ENCODE data around the gene FCER2. TPM values are rescaled to one million over a fixed set of nuclear protein-coding genes. Genes with fewer than 3 reads are reported as not detected.

The FCER2 gene
- total and polyA plus RNA-seq, 7 donors = 0.06 to 0.54 (median 0.22) TPM; not detected in 3

- no peaks in the 10 kb centered on the region for H3K9me3 ChIP-seq
- TF ChIP-seq, protein P1, sequence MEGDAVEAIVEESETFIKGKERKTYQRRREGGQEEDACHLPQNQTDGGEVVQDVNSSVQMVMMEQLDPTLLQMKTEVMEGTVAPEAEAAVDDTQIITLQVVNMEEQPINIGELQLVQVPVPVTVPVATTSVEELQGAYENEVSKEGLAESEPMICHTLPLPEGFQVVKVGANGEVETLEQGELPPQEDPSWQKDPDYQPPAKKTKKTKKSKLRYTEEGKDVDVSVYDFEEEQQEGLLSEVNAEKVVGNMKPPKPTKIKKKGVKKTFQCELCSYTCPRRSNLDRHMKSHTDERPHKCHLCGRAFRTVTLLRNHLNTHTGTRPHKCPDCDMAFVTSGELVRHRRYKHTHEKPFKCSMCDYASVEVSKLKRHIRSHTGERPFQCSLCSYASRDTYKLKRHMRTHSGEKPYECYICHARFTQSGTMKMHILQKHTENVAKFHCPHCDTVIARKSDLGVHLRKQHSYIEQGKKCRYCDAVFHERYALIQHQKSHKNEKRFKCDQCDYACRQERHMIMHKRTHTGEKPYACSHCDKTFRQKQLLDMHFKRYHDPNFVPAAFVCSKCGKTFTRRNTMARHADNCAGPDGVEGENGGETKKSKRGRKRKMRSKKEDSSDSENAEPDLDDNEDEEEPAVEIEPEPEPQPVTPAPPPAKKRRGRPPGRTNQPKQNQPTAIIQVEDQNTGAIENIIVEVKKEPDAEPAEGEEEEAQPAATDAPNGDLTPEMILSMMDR (IDR thresholded peaks at IDR 0.05) = no peak
- WGBS, 3 donors = 50 to 56% (median 55%) methylated on average over 12 of the region's 12 CpGs
- ATAC-seq = no peak
- no peak for DNase-seq
- H3K4me1 ChIP-seq = no peaks in the 10 kb centered on the region
- H3K27ac ChIP-seq = no peak overlapping the region
- H3K27me3 ChIP-seq (ENCODE audit: insufficient read depth in 3 of 3, low read length in 2 of 3) = peaks cover 0 to 32% (median 10%) of the 10 kb centered on the region in 3 donors
- intact Hi-C loops (cut with DNase I) = no loop called here
- no peaks in the 10 kb centered on the region for H3K36me3 ChIP-seq (ENCODE audit: insufficient read depth in 1 of 2, low read depth in 1 of 2)
- H3K4me3 ChIP-seq = no peak overlapping the region
These were observed 63.0 kb downstream of the FCER2 start for GRCh38 chr19:7638802-7639465.

Other genes with a start within 250 kb of the FCER2 start
- 1 to 10 TPM; 1.1 to 1.4 (median 1.2) TPM for gene PEX11G, start 213.1 kb downstream of the FCER2 start, total RNA-seq
- gene PEX11G, start 213.1 kb downstream of the FCER2 start, polyA plus RNA-seq = 1 to 10 TPM; 1.0 to 1.1 (median 1.1) TPM
- 100 to 1,000 TPM in 1 of 4 donors, 10 to 100 TPM in 3; 80.4 to 109 (median 90.1) TPM for gene ZNF358, start 186.0 kb downstream of the FCER2 start, total RNA-seq
- 100 to 1,000 TPM in 1 of 3 donors, 10 to 100 TPM in 2; 38.1 to 110 (median 88.9) TPM for gene ZNF358, start 186.0 kb downstream of the FCER2 start, polyA plus RNA-seq
- 10 to 100 TPM; 15.4 to 23.8 (median 17.0) TPM for gene MCOLN1, start 179.5 kb downstream of the FCER2 start, total RNA-seq
- gene MCOLN1, start 179.5 kb downstream of the FCER2 start, polyA plus RNA-seq = 10 to 100 TPM; 15.9 to 28.6 (median 20.2) TPM
- 10 to 100 TPM; 53.3 to 72.8 (median 62.7) TPM for gene PNPLA6, start 166.4 kb downstream of the FCER2 start, total RNA-seq
- 10 to 100 TPM; 31.8 to 63.8 (median 34.6) TPM for gene PNPLA6, start 166.4 kb downstream of the FCER2 start, polyA plus RNA-seq
- gene CAMSAP3, start 106.3 kb downstream of the FCER2 start, total RNA-seq = under 1 TPM in 2 of 4 donors, not detected in 2; 0.14 to 0.15 TPM
- under 1 TPM in 2 of 3 donors, not detected in 1; 0.03 to 0.04 TPM for gene CAMSAP3, start 106.3 kb downstream of the FCER2 start, polyA plus RNA-seq
- gene XAB2, start 72.6 kb downstream of the FCER2 start, total RNA-seq = 10 to 100 TPM; 19.2 to 36.3 (median 26.6) TPM
- 10 to 100 TPM; 23.5 to 29.7 (median 24.1) TPM for gene XAB2, start 72.6 kb downstream of the FCER2 start, polyA plus RNA-seq
- gene PET100, start 72.3 kb downstream of the FCER2 start, total RNA-seq = 100 to 1,000 TPM in 2 of 4 donors, 10 to 100 TPM in 2; 88.9 to 112 (median 101) TPM
- gene PET100, start 72.3 kb downstream of the FCER2 start, polyA plus RNA-seq = 10 to 100 TPM; 49.6 to 93.1 (median 49.7) TPM
- gene PCP2, start 68.4 kb downstream of the FCER2 start, total RNA-seq = not detected
- gene PCP2, start 68.4 kb downstream of the FCER2 start, polyA plus RNA-seq = under 1 TPM in 1 of 3 donors, not detected in 2; 0.20 TPM
- gene STXBP2, start 65.0 kb downstream of the FCER2 start, total RNA-seq = 1 to 10 TPM; 2.7 to 4.5 (median 3.6) TPM
- gene STXBP2, start 65.0 kb downstream of the FCER2 start, polyA plus RNA-seq = 1 to 10 TPM in 2 of 3 donors, under 1 TPM in 1; 0.55 to 2.4 (median 1.7) TPM
- gene RETN, start 33.1 kb downstream of the FCER2 start, total RNA-seq = under 1 TPM in 2 of 4 donors, not detected in 2; 0.48 to 0.57 TPM
- 1 to 10 TPM in 2 of 3 donors, under 1 TPM in 1; 0.46 to 4.7 (median 2.1) TPM for gene RETN, start 33.1 kb downstream of the FCER2 start, polyA plus RNA-seq
- gene MCEMP1, start 25.0 kb downstream of the FCER2 start, total RNA-seq = under 1 TPM; 0.18 to 0.54 (median 0.28) TPM
- under 1 TPM in 2 of 3 donors, not detected in 1; 0.21 to 0.35 TPM for gene MCEMP1, start 25.0 kb downstream of the FCER2 start, polyA plus RNA-seq
- gene TRAPPC5, start 21.3 kb downstream of the FCER2 start, total RNA-seq = 100 to 1,000 TPM in 3 of 4 donors, 10 to 100 TPM in 1; 83.4 to 164 (median 104) TPM
- gene TRAPPC5, start 21.3 kb downstream of the FCER2 start, polyA plus RNA-seq = 100 to 1,000 TPM in 1 of 3 donors, 10 to 100 TPM in 2; 40.6 to 125 (median 66.8) TPM
- gene CLEC4G, start 30.0 kb upstream of the FCER2 start, total RNA-seq = under 1 TPM in 3 of 4 donors, not detected in 1; 0.38 to 0.69 (median 0.50) TPM
- gene CLEC4G, start 30.0 kb upstream of the FCER2 start, polyA plus RNA-seq = under 1 TPM in 2 of 3 donors, not detected in 1; 0.08 to 0.14 TPM
- 10 to 100 TPM in 1 of 4 donors, 1 to 10 TPM in 3; 2.7 to 13.8 (median 3.0) TPM for gene CD209, start 45.4 kb upstream of the FCER2 start, total RNA-seq
- gene CD209, start 45.4 kb upstream of the FCER2 start, polyA plus RNA-seq = under 1 TPM; 0.11 to 0.42 (median 0.30) TPM
- not detected for gene CLEC4M, start 61.1 kb upstream of the FCER2 start, total RNA-seq
- not detected for gene CLEC4M, start 61.1 kb upstream of the FCER2 start, polyA plus RNA-seq
- gene EVI5L, start 128.1 kb upstream of the FCER2 start, total RNA-seq = 10 to 100 TPM; 13.9 to 25.9 (median 22.2) TPM
- 10 to 100 TPM in 2 of 3 donors, 1 to 10 TPM in 1; 5.8 to 10.7 (median 10.0) TPM for gene EVI5L, start 128.1 kb upstream of the FCER2 start, polyA plus RNA-seq
- not detected for gene PRR36, start 172.3 kb upstream of the FCER2 start, total RNA-seq
- not detected for gene PRR36, start 172.3 kb upstream of the FCER2 start, polyA plus RNA-seq
- gene LRRC8E, start 186.4 kb upstream of the FCER2 start, total RNA-seq = under 1 TPM; 0.07 to 0.26 (median 0.15) TPM
- gene LRRC8E, start 186.4 kb upstream of the FCER2 start, polyA plus RNA-seq = under 1 TPM in 2 of 3 donors, not detected in 1; 0.03 to 0.10 TPM
- gene MAP2K7, start 201.7 kb upstream of the FCER2 start, total RNA-seq = 10 to 100 TPM; 42.7 to 72.5 (median 55.5) TPM
- 10 to 100 TPM; 35.4 to 43.9 (median 40.0) TPM for gene MAP2K7, start 201.7 kb upstream of the FCER2 start, polyA plus RNA-seq
- gene TGFBR3L, start 212.7 kb upstream of the FCER2 start, total RNA-seq = 10 to 100 TPM in 1 of 4 donors, 1 to 10 TPM in 3; 4.5 to 13.0 (median 7.5) TPM
- 1 to 10 TPM; 1.2 to 1.5 (median 1.3) TPM for gene TGFBR3L, start 212.7 kb upstream of the FCER2 start, polyA plus RNA-seq
- gene SNAPC2, start 218.2 kb upstream of the FCER2 start, total RNA-seq = 1 to 10 TPM; 4.6 to 8.7 (median 6.7) TPM
- 10 to 100 TPM in 2 of 3 donors, 1 to 10 TPM in 1; 8.4 to 16.0 (median 10.2) TPM for gene SNAPC2, start 218.2 kb upstream of the FCER2 start, polyA plus RNA-seq
- under 1 TPM in 1 of 4 donors, not detected in 3; 0.30 TPM for gene CTXN1, start 224.0 kb upstream of the FCER2 start, total RNA-seq
- gene CTXN1, start 224.0 kb upstream of the FCER2 start, polyA plus RNA-seq = under 1 TPM in 2 of 3 donors, not detected in 1; 0.04 to 0.25 TPM
- 10 to 100 TPM; 67.0 to 95.8 (median 80.0) TPM for gene TIMM44, start 241.5 kb upstream of the FCER2 start, total RNA-seq
- 100 to 1,000 TPM in 2 of 3 donors, 10 to 100 TPM in 1; 95.1 to 173 (median 119) TPM for gene TIMM44, start 241.5 kb upstream of the FCER2 start, polyA plus RNA-seq

All from psoas muscle (tissue), 8 donors.